ENCODE results near the gene SERPINB10.

- TF ChIP-seq CTCF (IDR thresholded peaks at IDR 0.05; ENCODE audit: low read length) (no peak), EZH2phosphoT487 (IDR thresholded peaks at IDR 0.05; ENCODE audit: low read length) (no peak), EZH2 (optimal IDR thresholded peaks at IDR 0.05; ENCODE audit: low read depth, low read length) (no peak)
These were observed 17.4 kb upstream of the SERPINB10 start for GRCh38 chr18:63890237-63890949.
